H54 (cell line): ENCODE results near the gene AP2S1.
"Not testable (repeated sequence)": the region's sequence is repeated elsewhere in the genome, so short reads cannot be mapped to it uniquely, and the experiment has no call there.

Experiments
- DNase-seq: peaks from one replicate; pipeline ENCODE4 v3.0.0; 2011; ENCODE audit warnings: low spot score, mixed read lengths; ENCODE audit not compliant: insufficient read length
- FAIRE-seq: peaks from 3 replicates; lab custom pipeline; 2011; peaks lifted over from hg19 to GRCh38; lab: Jason Lieb, UNC
- POLR2A ChIP-seq: IDR thresholded peaks from 2 replicates; pipeline ENCODE4 v1.6.1; 2011; ENCODE audit warnings: low read depth, mild to moderate bottlenecking, low read length

The AP2S1 gene

DNA sequence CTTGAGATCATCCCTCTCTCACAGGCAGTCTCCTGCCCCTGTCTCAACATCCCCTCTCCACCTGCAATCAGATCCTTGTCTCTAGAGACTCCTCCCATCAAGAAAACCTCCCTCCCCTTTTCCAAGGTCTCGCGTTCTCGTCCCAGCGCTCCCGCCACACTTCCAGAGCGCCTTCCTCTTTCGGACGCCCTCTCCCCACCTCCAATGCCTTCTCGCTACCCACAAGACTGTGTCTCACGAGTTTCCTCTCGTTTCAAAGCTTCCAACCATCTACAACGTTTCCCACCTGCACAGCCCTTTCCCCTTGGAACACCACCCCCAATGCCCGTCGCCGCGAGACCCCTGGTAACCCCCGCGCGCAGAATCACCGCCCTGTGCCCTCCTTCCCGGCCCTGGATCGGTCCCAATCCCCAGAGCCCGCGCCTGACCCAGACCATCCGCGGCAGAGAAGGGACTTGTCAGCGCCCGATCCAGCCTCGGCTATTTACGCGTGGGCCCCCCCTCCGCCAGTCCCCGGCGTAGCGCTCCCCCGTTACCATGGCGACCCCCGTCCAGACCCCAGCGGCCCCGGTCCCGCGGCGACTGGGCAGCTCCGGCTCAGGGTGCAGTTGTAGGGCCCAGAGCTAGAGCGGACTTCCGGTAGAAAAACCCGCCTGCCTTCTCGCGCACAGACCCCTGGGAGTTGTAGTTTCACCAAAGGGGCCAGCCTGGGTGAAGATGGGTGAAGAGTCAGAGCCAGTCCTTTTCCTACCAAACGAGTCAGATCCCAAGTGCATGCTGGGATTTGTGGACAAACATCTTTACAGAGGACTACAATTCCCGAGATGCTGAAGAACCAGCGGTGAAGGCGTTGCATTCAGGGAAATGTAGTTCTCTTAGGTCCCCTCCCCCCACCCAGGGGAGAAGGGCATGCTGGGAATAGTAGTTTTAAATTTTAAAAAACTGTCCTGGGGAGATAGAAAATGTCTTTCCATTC, at the start of gene AP2S1:
AP2S1 (minus strand) TSS at position 619 of the 976 bp plus-strand sequence; CDS start at position 539, 80 bp downstream.
- FAIRE-seq (peak; percentile 93), DNase-seq (peak; percentile 59)
- peak; percentile 46; the same call in 1 of the 2 replicates for TF ChIP-seq POLR2A

DNA sequence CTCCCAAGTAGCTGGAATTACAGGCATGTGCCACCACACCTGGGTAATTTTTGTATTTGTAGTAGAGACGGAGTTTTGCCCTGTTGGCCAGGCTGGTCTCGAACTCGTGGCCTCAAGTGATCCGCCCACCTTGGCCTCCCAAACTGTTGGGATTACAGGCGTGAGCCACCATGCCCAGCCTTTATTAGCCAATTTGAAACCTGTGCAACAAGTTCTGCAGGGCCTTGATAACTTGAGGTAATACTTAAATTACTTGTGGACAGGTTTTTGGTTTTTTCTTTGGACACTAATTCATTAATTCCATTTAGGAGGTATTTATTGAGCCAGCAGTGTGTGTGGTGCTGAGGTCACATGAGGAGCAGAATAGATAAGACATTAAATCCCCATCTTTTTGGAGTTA, 49.7 kb upstream of the AP2S1 start:
- TF ChIP-seq POLR2A = no peak
- DNase-seq (no peak), FAIRE-seq (no peak)

DNA sequence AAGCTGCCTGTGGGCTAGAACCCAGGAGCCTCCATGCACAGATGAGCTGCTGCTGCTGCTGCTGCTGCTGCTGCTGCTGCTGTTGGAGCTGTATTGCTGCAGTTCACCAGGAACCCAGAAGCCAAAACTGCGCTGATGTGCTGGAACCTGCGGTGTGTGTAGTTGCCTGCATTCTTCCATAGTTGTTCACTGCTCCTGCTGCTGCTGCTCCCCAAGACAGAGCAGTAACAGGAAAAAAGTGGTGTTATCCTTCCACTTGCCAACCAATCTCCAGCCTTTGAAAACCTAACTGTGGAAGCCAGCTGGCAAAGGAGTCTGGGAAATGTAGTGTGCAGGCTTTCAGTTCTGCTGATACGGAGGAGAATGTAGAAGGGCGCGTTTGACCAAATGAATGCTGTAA, 48.1 kb upstream of the AP2S1 start:
- DNase-seq (no peak), FAIRE-seq (no peak)
- no peak for TF ChIP-seq POLR2A

- TF ChIP-seq POLR2A = no peak
- DNase-seq = no peak
- FAIRE-seq = no peak
These were observed 45.6 kb upstream of the AP2S1 start for GRCh38 chr19:46896076-46896794.

DNA sequence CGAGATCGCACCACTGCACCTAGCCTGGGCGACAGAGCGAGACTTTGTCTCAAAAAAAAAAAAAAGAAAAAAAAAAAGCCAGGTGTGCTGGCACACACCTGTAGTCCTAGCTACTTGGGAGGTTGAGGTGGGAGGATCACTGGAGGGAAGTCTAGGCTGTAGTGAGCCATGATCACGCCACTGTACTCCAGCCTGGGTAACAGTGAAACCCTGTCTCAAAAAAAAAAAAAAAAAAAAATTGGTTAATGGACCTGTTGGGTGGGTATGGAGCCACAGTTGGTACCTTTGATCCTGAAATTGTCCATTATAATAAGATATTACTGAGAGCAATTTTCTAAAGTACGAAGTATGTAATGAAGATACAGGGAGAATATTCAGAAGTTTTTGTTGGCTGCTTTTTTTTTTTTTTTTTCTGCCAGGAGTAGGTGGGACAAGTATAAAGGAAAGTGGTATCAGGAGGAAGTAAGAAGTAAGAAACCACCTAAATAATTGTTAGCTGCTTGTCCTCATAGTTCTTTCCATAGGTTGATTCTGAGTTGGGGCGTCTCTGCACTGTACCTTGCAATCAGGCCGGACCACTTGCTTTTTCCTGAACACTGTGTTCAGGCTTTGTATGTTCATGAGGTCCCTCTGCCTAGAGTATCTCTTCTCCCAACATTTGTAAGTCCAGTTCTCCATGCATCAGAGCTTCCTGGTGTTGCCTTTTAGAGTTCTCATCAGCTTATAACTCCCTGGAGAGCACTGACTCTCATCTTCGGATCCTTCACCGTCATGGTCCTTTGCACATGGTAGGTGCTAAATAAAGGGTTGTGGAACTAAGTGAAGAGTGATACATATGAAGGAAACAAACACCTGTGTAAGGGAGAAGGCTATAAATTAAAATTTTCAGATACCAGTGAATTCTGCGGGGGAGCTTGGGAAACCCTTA, 41.9 kb upstream of the AP2S1 start:
- FAIRE-seq (no peak), DNase-seq (no peak)
- no peak for TF ChIP-seq POLR2A

GRCh38 chr19:46890423-46891170, 40.0 kb upstream of the AP2S1 start:
- peak; percentile 65 for FAIRE-seq
- TF ChIP-seq POLR2A = no peak
- no peak for DNase-seq

GRCh38 chr19:46887240-46887782, 36.7 kb upstream of the AP2S1 start:
- DNase-seq (no peak), FAIRE-seq (no peak)
- no peak for TF ChIP-seq POLR2A

DNA sequence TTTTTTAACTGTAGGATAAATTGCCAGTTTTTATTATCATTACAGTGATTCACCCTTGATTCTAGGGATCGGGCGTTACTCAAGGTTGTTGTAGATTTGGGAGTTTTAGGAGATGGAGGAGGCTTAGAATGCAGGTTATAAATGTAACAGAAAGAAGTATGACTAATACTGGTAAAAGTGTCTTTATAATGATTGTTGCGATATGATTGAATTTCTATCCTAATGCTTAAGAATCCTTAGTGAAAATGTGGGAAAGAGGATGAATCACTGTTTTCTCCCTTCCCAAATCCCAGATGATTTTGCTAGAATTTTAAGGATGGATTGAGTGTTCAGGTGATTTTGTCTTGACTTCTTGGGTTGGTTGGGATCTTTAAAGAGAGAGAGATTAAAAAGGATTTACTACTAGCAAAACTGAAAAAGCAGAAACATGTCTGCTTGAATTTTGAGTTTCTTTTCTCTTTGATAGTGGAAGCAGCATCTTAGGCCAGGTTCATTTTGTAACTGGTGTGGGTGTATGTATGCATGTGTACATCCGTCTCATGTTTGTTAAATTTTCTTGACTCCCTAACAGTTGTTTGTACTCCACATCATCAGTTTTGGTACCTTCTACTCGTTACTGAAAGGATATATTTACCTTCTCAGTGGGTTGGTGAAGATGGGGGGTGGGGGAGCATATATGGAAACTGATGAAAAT, 36.0 kb upstream of the AP2S1 start:
- DNase-seq (no peak), FAIRE-seq (peak; percentile 78)
- TF ChIP-seq POLR2A = no peak

GRCh38 chr19:46885411-46885810, 34.8 kb upstream of the AP2S1 start:
- DNase-seq = no peak
- no peak for FAIRE-seq
- TF ChIP-seq POLR2A = no peak

DNA sequence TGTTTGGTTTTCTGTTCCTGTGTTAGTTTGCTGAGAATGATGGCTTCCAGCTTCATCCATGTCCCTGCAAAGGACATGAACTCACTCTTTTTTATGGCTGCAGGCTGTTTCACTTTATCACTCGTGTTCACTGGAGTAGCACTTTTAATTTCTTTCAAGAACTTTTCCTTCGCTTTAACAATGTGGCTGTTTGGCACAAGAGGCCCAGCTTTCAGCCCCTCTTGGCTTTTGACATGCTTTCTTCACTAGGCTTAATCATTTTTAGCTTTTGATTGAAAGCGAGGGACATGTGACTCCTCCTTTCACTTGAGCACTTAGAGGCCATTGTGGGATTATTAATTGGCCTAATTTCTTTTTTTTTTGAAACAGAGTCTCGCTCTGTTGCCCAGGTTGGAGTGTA, 32.1 kb upstream of the AP2S1 start:
- DNase-seq = not testable (repeated sequence)

GRCh38 chr19:46882034-46882433, 31.4 kb upstream of the AP2S1 start:
- DNase-seq = no peak
- FAIRE-seq = no peak
- TF ChIP-seq POLR2A = no peak

More for the DNA sequence above, 32.1 kb upstream of the AP2S1 start:
- FAIRE-seq = not testable (repeated sequence)

DNA sequence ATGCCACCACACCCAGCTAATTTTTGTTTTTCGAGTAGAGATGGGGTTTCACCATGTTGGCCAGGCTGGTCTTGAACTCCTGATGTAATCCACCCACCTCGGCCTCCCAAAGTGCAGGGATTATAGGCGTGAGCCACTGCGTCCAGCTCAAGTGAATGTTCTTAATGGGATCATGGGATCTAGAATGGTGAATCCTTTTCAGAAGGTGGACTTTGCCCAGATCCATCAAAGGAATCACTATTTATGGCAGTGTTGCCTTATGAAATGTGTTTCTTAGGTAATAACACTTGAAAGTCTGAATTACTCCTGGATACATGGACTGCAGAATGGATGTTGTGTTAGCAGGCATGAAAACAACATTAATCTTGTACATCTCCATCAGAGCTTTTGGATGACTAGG, 30.4 kb upstream of the AP2S1 start:
- no peak for DNase-seq
- TF ChIP-seq POLR2A = no peak
- no peak for FAIRE-seq
